B cell (primary cell): Measurements from ENCODE around the gene GYS2.

ENCODE experiments used
- EZH2 ChIP-seq: IDR thresholded peaks from 2 replicates; pipeline ENCODE4 v1.6.1; 2012; ENCODE audit warnings: borderline replicate concordance, low read depth, mild to moderate bottlenecking, moderate library complexity, low read length; ENCODE audit not compliant: insufficient read depth, poor library complexity, severe bottlenecking
- TF ChIP-seq, protein P1 (sequence below): fragments of 200-600 bp; IDR thresholded peaks from one replicate; pipeline ENCODE4 v1.8.0; 2022; ENCODE audit warnings: antibody characterized with exemption, mild to moderate bottlenecking

- TF ChIP-seq, protein P1, sequence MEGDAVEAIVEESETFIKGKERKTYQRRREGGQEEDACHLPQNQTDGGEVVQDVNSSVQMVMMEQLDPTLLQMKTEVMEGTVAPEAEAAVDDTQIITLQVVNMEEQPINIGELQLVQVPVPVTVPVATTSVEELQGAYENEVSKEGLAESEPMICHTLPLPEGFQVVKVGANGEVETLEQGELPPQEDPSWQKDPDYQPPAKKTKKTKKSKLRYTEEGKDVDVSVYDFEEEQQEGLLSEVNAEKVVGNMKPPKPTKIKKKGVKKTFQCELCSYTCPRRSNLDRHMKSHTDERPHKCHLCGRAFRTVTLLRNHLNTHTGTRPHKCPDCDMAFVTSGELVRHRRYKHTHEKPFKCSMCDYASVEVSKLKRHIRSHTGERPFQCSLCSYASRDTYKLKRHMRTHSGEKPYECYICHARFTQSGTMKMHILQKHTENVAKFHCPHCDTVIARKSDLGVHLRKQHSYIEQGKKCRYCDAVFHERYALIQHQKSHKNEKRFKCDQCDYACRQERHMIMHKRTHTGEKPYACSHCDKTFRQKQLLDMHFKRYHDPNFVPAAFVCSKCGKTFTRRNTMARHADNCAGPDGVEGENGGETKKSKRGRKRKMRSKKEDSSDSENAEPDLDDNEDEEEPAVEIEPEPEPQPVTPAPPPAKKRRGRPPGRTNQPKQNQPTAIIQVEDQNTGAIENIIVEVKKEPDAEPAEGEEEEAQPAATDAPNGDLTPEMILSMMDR, result no peak
- no peak for TF ChIP-seq EZH2
These were observed 10.8 kb upstream of the GYS2 start for GRCh38 chr12:21615431-21615830.
